ENCODE measurements around the gene PSIP1. TPM values are rescaled to one million over a fixed set of nuclear protein-coding genes. Genes with fewer than 3 reads are reported as not detected.

Gene PSIP1
- total RNA-seq (2014; rRNA removed) (33.2 and 42.9 TPM in 2 replicates), Bru-seq, nascent RNA (percentile 85 among the genes with signal in this experiment), BruChase-seq, experiment 1, labeled RNA remaining after a 6-hour chase (percentile 70 among the genes with signal in this experiment), BruChase-seq, experiment 2, labeled RNA remaining after a 2-hour chase (percentile 76 among the genes with signal in this experiment)
- long read RNA-seq, transcript PSIP1-204 (16 exons, 3,364 nt) = major isoform, 9 of 104 reads
- long read RNA-seq, transcript PSIP1-202 (11 exons, 1,889 nt) = minor isoform, 7 of 104 reads
- long read RNA-seq, transcript PSIP1-203 (16 exons, 3,391 nt) = major isoform, 9 of 104 reads
- long read RNA-seq, partial matches to known transcripts = 38 of 104 reads
- long read RNA-seq, other reads (novel, unspliced or antisense) = 39 of 104 reads

- BruUV-seq (replicated peaks) = no TSS peak
- ATAC-seq (peak; percentile 79), DNase-seq (peak; percentile 65)
- peak within 1 kb of the TSS; percentile 83 for H3K4me3 ChIP-seq (ENCODE audit: low read length)
- peaks cover 4% of the 10 kb centered on the region for H3K36me3 ChIP-seq (ENCODE audit: low read depth, low read length)
- H3K9ac ChIP-seq (ENCODE audit: low read length) = peak within 1 kb of the TSS; percentile 94
- H3K9me2 ChIP-seq (replicated peaks; ENCODE audit: low read length) = no peaks in the 10 kb centered on the region
- TF ChIP-seq, protein P1, sequence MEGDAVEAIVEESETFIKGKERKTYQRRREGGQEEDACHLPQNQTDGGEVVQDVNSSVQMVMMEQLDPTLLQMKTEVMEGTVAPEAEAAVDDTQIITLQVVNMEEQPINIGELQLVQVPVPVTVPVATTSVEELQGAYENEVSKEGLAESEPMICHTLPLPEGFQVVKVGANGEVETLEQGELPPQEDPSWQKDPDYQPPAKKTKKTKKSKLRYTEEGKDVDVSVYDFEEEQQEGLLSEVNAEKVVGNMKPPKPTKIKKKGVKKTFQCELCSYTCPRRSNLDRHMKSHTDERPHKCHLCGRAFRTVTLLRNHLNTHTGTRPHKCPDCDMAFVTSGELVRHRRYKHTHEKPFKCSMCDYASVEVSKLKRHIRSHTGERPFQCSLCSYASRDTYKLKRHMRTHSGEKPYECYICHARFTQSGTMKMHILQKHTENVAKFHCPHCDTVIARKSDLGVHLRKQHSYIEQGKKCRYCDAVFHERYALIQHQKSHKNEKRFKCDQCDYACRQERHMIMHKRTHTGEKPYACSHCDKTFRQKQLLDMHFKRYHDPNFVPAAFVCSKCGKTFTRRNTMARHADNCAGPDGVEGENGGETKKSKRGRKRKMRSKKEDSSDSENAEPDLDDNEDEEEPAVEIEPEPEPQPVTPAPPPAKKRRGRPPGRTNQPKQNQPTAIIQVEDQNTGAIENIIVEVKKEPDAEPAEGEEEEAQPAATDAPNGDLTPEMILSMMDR (conservative IDR thresholded peaks at IDR 0.05; ENCODE audit: low read depth, low read length) = no peak
- TF ChIP-seq EZH2phosphoT487 (IDR thresholded peaks at IDR 0.05; ENCODE audit: borderline replicate concordance, low read length) (no peak), EZH2 (IDR thresholded peaks at IDR 0.05; ENCODE audit: low read length, unreplicated experiment) (no peak)
- H3K27me3 ChIP-seq (ENCODE audit: low read length) = no peaks in the 10 kb centered on the region
- peak within 1 kb of the TSS; percentile 98 for H3K4me2 ChIP-seq (ENCODE audit: low read length)
- H3K79me2 ChIP-seq (ENCODE audit: low read length) = peaks cover 43% of the 10 kb centered on the region
- H4K20me1 ChIP-seq (ENCODE audit: low read length) = peaks cover 16% of the 10 kb centered on the region
- CTCF ChIA-PET = interaction anchor here (0.8 kb wide), 1 partner anchor 42 kb away, joined by 3 read pairs; no protein-coding TSS in a partner anchor
- H3F3A ChIP-seq (ENCODE audit: low read length, unreplicated experiment) = no peaks in the 10 kb centered on the region
- H3K27ac ChIP-seq (ENCODE audit: low read length) = peak within 1 kb of the TSS; percentile 81
- peaks cover 28% of the 10 kb centered on the region for H3K4me1 ChIP-seq (ENCODE audit: insufficient read depth, low read length)
- no peaks in the 10 kb centered on the region for H3K9me3 ChIP-seq (ENCODE audit: low read length)
- intact Hi-C loops (cut with micrococcal nuclease) = loop anchor here (2.0 to 5.0 kb wide), 2 partner anchors 32 to 96 kb away; no protein-coding TSS in a partner anchor
- peak within 1 kb of the TSS; percentile 98 for H2AFZ ChIP-seq (ENCODE audit: low read length)
- POLR2A ChIA-PET (ENCODE audit: unreplicated experiment) = interaction anchor here (0.6 to 0.7 kb wide), 3 partner anchors 26 to 143 kb away, joined by 3 to 4 read pairs (median 4); no protein-coding TSS in a partner anchor
Measured at GRCh38 chr9:15510789-15511575, at the start of gene PSIP1. Gene PSIP1 (minus strand): TSS chr9:15510970. CDS start chr9:15510188, 782 bp downstream.

GRCh38 chr9:15553528-15553898, 42.7 kb upstream of the PSIP1 start:
- DNase-seq (no peak), ATAC-seq (peak; percentile 9)
- no peak for TF ChIP-seq EZH2 (IDR thresholded peaks at IDR 0.05; ENCODE audit: low read length, unreplicated experiment)
- TF ChIP-seq, protein P1 (conservative IDR thresholded peaks at IDR 0.05; ENCODE audit: low read depth, low read length) = no peak
- TF ChIP-seq EZH2phosphoT487 (IDR thresholded peaks at IDR 0.05; ENCODE audit: borderline replicate concordance, low read length) = no peak
- intact Hi-C loops (cut with micrococcal nuclease) = no loop called here
- no peaks in the 10 kb centered on the region for H4K20me1 ChIP-seq (ENCODE audit: low read length)
- no peaks in the 10 kb centered on the region for H3K9me2 ChIP-seq (replicated peaks; ENCODE audit: low read length)
- CTCF ChIA-PET = interaction anchor here (0.6 to 1.2 kb wide), 3 partner anchors 10 to 42 kb away, joined by 3 to 8 read pairs (median 5); no protein-coding TSS in a partner anchor
- H3K4me3 ChIP-seq (ENCODE audit: low read length) = peak overlapping the region; percentile 81
- H3K9me3 ChIP-seq (ENCODE audit: low read length) = no peaks in the 10 kb centered on the region
- peak overlapping the region; percentile 100 for H2AFZ ChIP-seq (ENCODE audit: low read length)
- H3K36me3 ChIP-seq (ENCODE audit: low read depth, low read length) = no peaks in the 10 kb centered on the region
- no peak overlapping the region for H3K27ac ChIP-seq (ENCODE audit: low read length)
- POLR2A ChIA-PET (ENCODE audit: unreplicated experiment) = interaction anchor here (0.8 kb wide), 1 partner anchor 23 kb away, joined by 31 read pairs; no protein-coding TSS in a partner anchor
- H3K4me2 ChIP-seq (ENCODE audit: low read length) = peak overlapping the region; percentile 99
- peak overlapping the region; percentile 81; the same call in 1 of the 2 replicates for H3K9ac ChIP-seq (ENCODE audit: low read length)
- no peaks in the 10 kb centered on the region for H3K27me3 ChIP-seq (ENCODE audit: low read length)
- no TSS peak for BruUV-seq (replicated peaks)
- no peaks in the 10 kb centered on the region for H3K79me2 ChIP-seq (ENCODE audit: low read length)
- no peaks in the 10 kb centered on the region for H3F3A ChIP-seq (ENCODE audit: low read length, unreplicated experiment)
- H3K4me1 ChIP-seq (ENCODE audit: insufficient read depth, low read length) = peaks cover 9% of the 10 kb centered on the region

All from PC-3 (cell line).